MCF 10A (cell line): ENCODE data around the gene SCD5. TPM values are rescaled to one million over a fixed set of nuclear protein-coding genes. Genes with fewer than 3 reads are reported as not detected.

ENCODE experiments used
- BruUV-seq: library from RNA; stranded (reverse); fragments of 400-500 nt; replicated peaks from 2 replicates; lab custom pipeline; 2021; lab: Mats Ljungman, UMichigan
- CTCF ChIA-PET: fragments of 300-600 bp; sonication (Branson Sonifier 250); formaldehyde crosslinking; extraction: SDS; loops from one replicate; lab custom pipeline; 2021; ENCODE audit warnings: antibody characterized with exemption, inconsistent platforms; lab: Yijun Ruan, JAX
- POLR2A ChIA-PET: fragments of 300-600, 350-650 bp; sonication (Branson Sonifier 250); formaldehyde crosslinking; extraction: SDS; loops from one replicate; lab custom pipeline; 2020; ENCODE audit warnings: antibody characterized with exemption, inconsistent platforms; lab: Yijun Ruan, JAX
- DNase-seq: peaks from one replicate; pipeline ENCODE4 v3.0.0-alpha.2; 2018; ENCODE audit not compliant: unreplicated experiment
- H3K27ac Mint-ChIP-seq: one replicate; pipeline ENCODE4 v1.8.0; 2022; ENCODE audit warnings: mild to moderate bottlenecking, low read depth, mixed read lengths; ENCODE audit not compliant: unreplicated experiment
- H3K27me3 Mint-ChIP-seq: one replicate; pipeline ENCODE4 v1.8.0; 2022; ENCODE audit warnings: mixed read lengths; ENCODE audit not compliant: insufficient read depth, unreplicated experiment
- H3K36me3 Mint-ChIP-seq: one replicate; pipeline ENCODE4 v1.8.0; 2022; ENCODE audit warnings: mild to moderate bottlenecking, moderate library complexity, mixed read lengths; ENCODE audit not compliant: insufficient read depth, unreplicated experiment
- H3K4me1 Mint-ChIP-seq: one replicate; pipeline ENCODE4 v1.8.0; 2022; ENCODE audit warnings: mixed read lengths; ENCODE audit not compliant: insufficient read depth, unreplicated experiment
- H3K4me3 Mint-ChIP-seq: one replicate; pipeline ENCODE4 v1.8.0; 2022; ENCODE audit warnings: mild to moderate bottlenecking, moderate library complexity, mixed read lengths; ENCODE audit not compliant: unreplicated experiment
- H3K9me3 Mint-ChIP-seq: one replicate; pipeline ENCODE4 v1.8.0; 2022; ENCODE audit warnings: mixed read lengths; ENCODE audit not compliant: unreplicated experiment
- CTCF ChIP-seq: fragments of 200-600 bp; IDR thresholded peaks from one replicate; pipeline ENCODE4 v1.8.0; 2022; ENCODE audit warnings: antibody characterized with exemption, mild to moderate bottlenecking; ENCODE audit not compliant: unreplicated experiment
- intact Hi-C: fragments of 100-400 bp; cut with micrococcal nuclease; formaldehyde crosslinking; loops from 2 replicates; pipeline ENCODE4 v1.14.1; 2022
- total RNA-seq: library from RNA; stranded (reverse); gene quantifications from 2 replicates; pipeline ENCODE4 v1.2.3, GENCODE V29; 2022

Gene SCD5
- total RNA-seq, 1 experiment from 2014 or later = 3.6 TPM

DNA sequence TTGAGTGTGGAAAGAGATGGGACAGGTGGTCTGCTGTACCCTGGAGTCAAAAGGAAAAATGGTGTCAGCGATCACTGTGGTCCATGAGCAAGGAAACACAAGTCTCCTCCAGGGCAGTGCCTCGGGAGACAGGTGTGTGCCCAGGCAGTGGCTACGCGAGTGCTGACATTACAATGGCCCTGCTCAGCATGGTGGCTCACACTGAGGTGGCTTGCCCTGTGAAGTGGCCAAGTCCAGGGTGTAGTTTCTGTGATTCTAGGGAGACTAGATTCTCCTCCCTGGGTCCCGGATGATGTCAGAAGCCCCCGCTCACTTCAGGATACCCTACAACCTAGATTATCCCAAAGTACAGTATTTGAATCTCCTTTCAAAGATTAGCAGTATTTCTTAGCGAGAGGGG lies 192.0 kb downstream of the SCD5 start:
- Mint-ChIP-seq H3K36me3 (no peaks in the 10 kb centered on the region), H3K4me3 (no peak overlapping the region)
- no TSS peak for BruUV-seq

DNA sequence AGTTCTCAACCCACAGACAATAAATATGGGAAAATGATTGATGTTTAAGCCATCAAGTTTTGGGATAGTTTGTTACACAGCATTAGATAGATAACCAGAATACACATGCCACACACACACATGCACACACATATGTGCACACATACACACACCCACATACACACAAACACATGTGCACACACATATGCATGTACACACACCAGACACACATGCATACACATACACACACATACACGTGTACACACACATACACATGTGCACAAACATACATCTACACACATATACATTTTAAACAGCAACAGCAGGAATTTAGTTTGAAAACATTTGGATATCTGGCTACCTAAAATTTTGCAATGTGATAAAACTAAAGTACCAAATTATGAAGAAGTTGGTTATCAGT lies 194.1 kb downstream of the SCD5 start:
- H3K4me3 Mint-ChIP-seq = no peak overlapping the region
- no peak for DNase-seq
- intact Hi-C loops = no loop called here
- CTCF ChIA-PET = no interaction called here
- H3K36me3 Mint-ChIP-seq = no peaks in the 10 kb centered on the region
- H3K27me3 Mint-ChIP-seq = no peaks in the 10 kb centered on the region
- no peaks in the 10 kb centered on the region for H3K9me3 Mint-ChIP-seq
- BruUV-seq = no TSS peak
- POLR2A ChIA-PET = no interaction called here
- no peak overlapping the region for H3K27ac Mint-ChIP-seq
- no peak for TF ChIP-seq CTCF
- no peaks in the 10 kb centered on the region for H3K4me1 Mint-ChIP-seq

More for the DNA sequence above, 192.0 kb downstream of the SCD5 start:
- no peak for DNase-seq
- no peaks in the 10 kb centered on the region for H3K9me3 Mint-ChIP-seq
- intact Hi-C loops = no loop called here
- H3K4me1 Mint-ChIP-seq = no peaks in the 10 kb centered on the region
- ChIA-PET CTCF (no interaction called here), POLR2A (no interaction called here)
- no peak overlapping the region for H3K27ac Mint-ChIP-seq
- TF ChIP-seq CTCF = no peak
- H3K27me3 Mint-ChIP-seq = no peaks in the 10 kb centered on the region

- TF ChIP-seq CTCF = no peak
- no peaks in the 10 kb centered on the region for H3K36me3 Mint-ChIP-seq
- H3K27ac Mint-ChIP-seq = no peak overlapping the region
- no TSS peak for BruUV-seq
- DNase-seq = peak; percentile 35
- ChIA-PET CTCF (no interaction called here), POLR2A (no interaction called here)
- H3K4me3 Mint-ChIP-seq = no peak overlapping the region
- H3K27me3 Mint-ChIP-seq = no peaks in the 10 kb centered on the region
- no peaks in the 10 kb centered on the region for H3K9me3 Mint-ChIP-seq
- H3K4me1 Mint-ChIP-seq = no peaks in the 10 kb centered on the region
- intact Hi-C loops = no loop called here
These were observed 197.2 kb downstream of the SCD5 start for GRCh38 chr4:82601242-82602015.

DNA sequence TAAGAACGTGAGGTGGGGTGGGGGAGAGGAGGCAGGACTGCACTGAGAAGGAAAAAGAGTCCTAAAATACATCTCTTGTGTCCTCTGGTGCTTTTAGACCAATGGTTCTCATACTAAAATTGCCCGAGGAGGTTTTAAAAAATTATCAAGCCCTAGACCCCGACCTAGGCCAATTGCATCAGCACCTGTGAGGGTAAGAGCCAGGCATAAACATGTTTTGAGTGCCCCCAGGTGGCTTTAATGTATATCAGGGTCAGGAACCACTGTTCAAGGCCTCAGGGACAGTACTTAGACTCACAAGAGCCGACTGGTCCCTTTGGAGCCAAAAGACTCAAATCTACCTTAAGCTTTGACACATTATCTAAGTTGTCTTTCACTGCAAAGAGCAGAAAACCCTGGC lies 199.3 kb downstream of the SCD5 start:
- H3K36me3 Mint-ChIP-seq = no peaks in the 10 kb centered on the region
- intact Hi-C loops = no loop called here
- ChIA-PET POLR2A (no interaction called here), CTCF (no interaction called here)
- H3K9me3 Mint-ChIP-seq = no peaks in the 10 kb centered on the region
- no peaks in the 10 kb centered on the region for H3K4me1 Mint-ChIP-seq
- H3K4me3 Mint-ChIP-seq = no peak overlapping the region
- TF ChIP-seq CTCF = no peak
- no TSS peak for BruUV-seq
- H3K27ac Mint-ChIP-seq = no peak overlapping the region
- DNase-seq = peak; percentile 29
- no peaks in the 10 kb centered on the region for H3K27me3 Mint-ChIP-seq
